Dendritic cell treated with granulocyte-macrophage colony-stimulating factor and Interleukin-4, amounts not matched to agents 40 ng/mL and 50 ng/mL, for 4 days (primary cell): ENCODE results near the gene RER1.

Experiments
- H3K27ac Mint-ChIP-seq: one replicate; pipeline ENCODE4 v1.8.0; 2022; ENCODE audit warnings: mild to moderate bottlenecking, mixed read lengths
- H3K27me3 Mint-ChIP-seq: one replicate; pipeline ENCODE4 v1.8.0; 2022; ENCODE audit warnings: mild to moderate bottlenecking, mixed read lengths
- H3K36me3 Mint-ChIP-seq: one replicate; pipeline ENCODE4 v1.8.0; 2022; ENCODE audit warnings: low read depth, mixed read lengths
- H3K4me1 Mint-ChIP-seq: one replicate; pipeline ENCODE4 v1.8.0; 2022; ENCODE audit warnings: low read depth, mixed read lengths
- H3K4me3 Mint-ChIP-seq: one replicate; pipeline ENCODE4 v1.8.0; 2022; ENCODE audit warnings: mild to moderate bottlenecking, moderate library complexity, mixed read lengths
- H3K9me3 Mint-ChIP-seq: one replicate; pipeline ENCODE4 v1.8.0; 2022; ENCODE audit warnings: mixed read lengths
- intact Hi-C: fragments of 100-400 bp; cut with micrococcal nuclease; formaldehyde crosslinking; loops from one replicate; pipeline ENCODE4 v1.15.0; 2022

RER1 gene, protein sequence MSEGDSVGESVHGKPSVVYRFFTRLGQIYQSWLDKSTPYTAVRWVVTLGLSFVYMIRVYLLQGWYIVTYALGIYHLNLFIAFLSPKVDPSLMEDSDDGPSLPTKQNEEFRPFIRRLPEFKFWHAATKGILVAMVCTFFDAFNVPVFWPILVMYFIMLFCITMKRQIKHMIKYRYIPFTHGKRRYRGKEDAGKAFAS

GRCh38 chr1:2391041-2391930 is at the start of gene RER1, which contains the start of gene MORN1:
Gene RER1, plus strand, starts transcription at chr1:2391841. Its CDS starts 3,950 bp downstream, at chr1:2395791.
Gene MORN1, minus strand, starts transcription at chr1:2391554. Its CDS starts 21 bp downstream, at chr1:2391533.
- peak within 1 kb of the TSS; percentile 65 for H3K27ac Mint-ChIP-seq

GRCh38 chr1:2342384-2343022 is 49.1 kb upstream of the RER1 start:
- H3K4me1 Mint-ChIP-seq: peaks cover 5% of the 10 kb centered on the region
- peaks cover 23% of the 10 kb centered on the region for H3K27me3 Mint-ChIP-seq
- intact Hi-C loops: no loop called here
- H3K9me3 Mint-ChIP-seq: no peaks in the 10 kb centered on the region
- no peak overlapping the region for H3K27ac Mint-ChIP-seq
- no peak overlapping the region for H3K4me3 Mint-ChIP-seq
- no peaks in the 10 kb centered on the region for H3K36me3 Mint-ChIP-seq

More at GRCh38 chr1:2391041-2391930, at the start of gene RER1, which contains the start of gene MORN1:
- peak within 1 kb of the TSS; percentile 81 for H3K4me3 Mint-ChIP-seq
- intact Hi-C loops: no loop called here
- H3K9me3 Mint-ChIP-seq: no peaks in the 10 kb centered on the region
- H3K36me3 Mint-ChIP-seq: peaks cover 55% of the 10 kb centered on the region
- H3K4me1 Mint-ChIP-seq: peaks cover 48% of the 10 kb centered on the region
- H3K27me3 Mint-ChIP-seq: no peaks in the 10 kb centered on the region

DNA sequence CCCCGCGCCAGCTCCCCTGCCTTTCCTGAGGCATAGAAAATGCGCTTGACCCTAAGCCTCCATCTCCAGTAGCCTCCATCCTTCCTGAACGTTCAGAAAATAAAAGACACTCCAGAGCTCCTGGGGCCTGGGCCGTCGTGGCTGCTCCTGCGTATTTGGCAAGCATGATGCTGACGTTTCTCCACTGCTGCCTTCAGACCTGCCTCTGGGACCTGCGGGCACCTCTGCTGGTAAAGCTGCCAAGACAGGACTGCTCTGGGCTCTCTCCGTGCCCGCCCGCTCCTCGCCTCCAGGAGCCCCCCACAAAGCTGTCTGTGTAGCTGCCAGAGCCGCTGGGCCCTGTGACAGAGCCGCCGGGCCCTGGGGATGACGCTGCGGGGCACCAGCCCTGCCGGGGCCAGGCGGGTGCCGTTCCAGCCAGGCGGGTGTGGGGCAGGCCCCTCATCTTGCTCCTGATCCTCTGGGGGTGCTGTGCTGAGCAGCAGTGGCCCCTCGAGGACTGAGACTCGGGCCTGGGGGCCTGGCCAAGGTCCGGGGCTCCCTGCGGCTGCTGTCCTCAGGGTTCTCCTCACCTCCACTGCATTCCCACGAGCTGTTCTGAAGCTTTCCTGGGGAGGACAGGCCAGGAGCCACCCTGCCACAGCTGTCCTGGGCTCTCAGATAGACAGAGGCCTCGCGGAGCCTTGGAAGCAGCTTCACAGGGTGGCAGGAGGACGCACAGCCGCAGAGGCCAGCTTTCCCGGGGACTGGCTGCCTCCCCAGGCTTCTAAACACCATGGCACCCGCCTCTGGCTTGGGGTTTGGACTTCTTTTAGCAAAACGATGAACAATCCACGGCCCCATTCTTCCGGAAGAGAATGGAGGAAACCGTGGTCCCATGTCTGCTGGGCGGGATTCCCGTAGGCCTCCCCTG is 48.4 kb upstream of the RER1 start:
- Mint-ChIP-seq H3K4me3 (no peak overlapping the region), H3K4me1 (peaks cover 5% of the 10 kb centered on the region), H3K36me3 (no peaks in the 10 kb centered on the region), H3K27ac (no peak overlapping the region), H3K27me3 (peaks cover 19% of the 10 kb centered on the region), H3K9me3 (no peaks in the 10 kb centered on the region)
- intact Hi-C loops: no loop called here

DNA sequence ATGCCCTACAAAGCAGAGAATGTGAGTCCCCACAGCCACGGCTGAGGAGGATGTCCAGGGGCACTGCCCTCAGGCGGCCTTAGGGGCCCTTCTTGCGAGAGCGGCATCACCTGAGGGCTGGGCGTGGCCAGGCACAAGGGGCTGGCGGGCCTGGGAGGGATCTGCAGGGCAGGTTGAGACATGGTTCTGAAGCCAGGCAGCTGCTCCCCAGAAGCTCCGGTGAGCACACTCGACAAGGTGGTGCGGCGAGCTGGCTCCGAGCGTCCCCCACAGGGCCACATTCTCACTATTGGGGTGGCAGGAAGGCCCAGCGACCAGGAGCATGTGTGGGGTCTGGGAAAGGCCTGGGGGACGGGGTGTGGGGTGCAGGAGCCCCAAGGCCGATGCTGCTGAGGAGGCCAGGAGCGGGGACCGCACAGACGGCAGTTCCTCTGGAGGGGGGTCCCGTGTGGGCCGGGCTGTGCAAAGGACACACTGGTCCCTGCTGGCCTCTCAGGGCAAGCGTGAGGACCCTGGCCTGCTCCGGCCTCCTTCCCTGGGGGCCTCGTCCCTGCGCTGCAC is 47.4 kb upstream of the RER1 start:
- H3K4me1 Mint-ChIP-seq: peaks cover 5% of the 10 kb centered on the region
- H3K27me3 Mint-ChIP-seq: peaks cover 10% of the 10 kb centered on the region
- H3K4me3 Mint-ChIP-seq: no peak overlapping the region
- no peaks in the 10 kb centered on the region for H3K9me3 Mint-ChIP-seq
- H3K36me3 Mint-ChIP-seq: no peaks in the 10 kb centered on the region
- intact Hi-C loops: no loop called here
- H3K27ac Mint-ChIP-seq: no peak overlapping the region

- intact Hi-C loops: no loop called here
- H3K27ac Mint-ChIP-seq: no peak overlapping the region
- H3K4me3 Mint-ChIP-seq: no peak overlapping the region
Measured at GRCh38 chr1:2344744-2345296, 46.8 kb upstream of the RER1 start.

GRCh38 chr1:2345297-2346075 is 46.2 kb upstream of the RER1 start:
- H3K27me3 Mint-ChIP-seq: peaks cover 4% of the 10 kb centered on the region
- intact Hi-C loops: no loop called here
- H3K27ac Mint-ChIP-seq: no peak overlapping the region
- no peaks in the 10 kb centered on the region for H3K4me1 Mint-ChIP-seq
- no peak overlapping the region for H3K4me3 Mint-ChIP-seq
- no peaks in the 10 kb centered on the region for H3K36me3 Mint-ChIP-seq
- no peaks in the 10 kb centered on the region for H3K9me3 Mint-ChIP-seq

More at GRCh38 chr1:2344744-2345296, 46.8 kb upstream of the RER1 start:
- Mint-ChIP-seq H3K4me1 (peaks cover 5% of the 10 kb centered on the region), H3K27me3 (peaks cover 6% of the 10 kb centered on the region), H3K9me3 (no peaks in the 10 kb centered on the region), H3K36me3 (no peaks in the 10 kb centered on the region)

DNA sequence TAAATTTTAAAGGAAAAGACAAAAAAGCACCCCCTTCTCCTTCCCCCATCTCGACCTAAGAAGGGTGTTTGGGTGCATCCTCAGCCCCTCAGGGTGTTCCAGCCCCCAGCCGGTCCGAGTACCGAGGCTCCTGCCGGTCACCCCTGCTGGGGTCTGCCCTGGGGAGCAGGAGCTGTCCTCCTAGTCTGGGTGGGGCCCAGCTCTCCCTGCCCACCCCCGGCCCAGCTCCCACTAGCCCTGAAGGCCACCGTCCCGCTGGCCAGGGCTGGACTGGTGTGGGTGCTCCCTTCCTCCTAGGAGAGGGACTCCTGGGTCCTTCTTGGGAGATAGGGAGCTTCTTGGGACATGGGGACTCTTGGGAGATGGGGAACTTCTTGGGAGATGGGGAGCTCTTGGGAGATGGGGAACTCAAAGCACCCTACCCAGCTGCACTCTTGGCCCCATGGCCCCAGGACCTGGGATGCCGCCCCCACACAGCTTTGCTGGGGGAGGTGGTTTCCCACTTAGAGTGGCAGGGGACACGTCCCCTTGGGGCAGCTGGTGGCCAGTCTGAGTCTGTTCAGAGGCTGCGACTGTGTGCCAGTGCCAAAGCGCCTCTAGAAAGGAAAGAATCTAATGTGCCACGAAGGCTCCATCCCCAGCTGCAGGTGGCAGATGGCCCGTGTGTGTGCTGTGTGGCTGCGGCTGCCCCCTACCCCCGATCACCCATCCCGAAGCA is 44.8 kb upstream of the RER1 start:
- no peak overlapping the region for H3K27ac Mint-ChIP-seq
- H3K4me3 Mint-ChIP-seq: no peak overlapping the region
- H3K27me3 Mint-ChIP-seq: peaks cover 4% of the 10 kb centered on the region
- no peaks in the 10 kb centered on the region for H3K36me3 Mint-ChIP-seq
- H3K9me3 Mint-ChIP-seq: no peaks in the 10 kb centered on the region
- intact Hi-C loops: no loop called here
- no peaks in the 10 kb centered on the region for H3K4me1 Mint-ChIP-seq

DNA sequence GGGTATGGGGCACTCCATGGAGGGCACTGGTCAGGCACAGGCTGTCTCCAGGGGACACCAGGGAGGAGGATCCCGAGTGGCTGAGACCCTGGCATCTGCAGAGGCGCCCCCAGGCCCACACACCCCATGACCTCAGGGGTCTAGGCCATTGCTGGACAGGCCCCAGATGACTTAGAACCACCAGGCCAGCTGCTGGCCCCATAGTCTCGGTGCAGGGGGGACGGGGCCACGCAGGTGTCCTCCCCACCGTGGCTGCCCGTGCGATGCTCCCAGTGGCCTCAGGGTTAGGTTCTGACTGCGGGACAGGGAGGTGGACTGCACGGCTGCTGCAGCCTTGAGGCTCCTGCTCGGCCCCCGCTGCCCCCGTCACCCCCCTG is 44.2 kb upstream of the RER1 start:
- Mint-ChIP-seq H3K27me3 (peaks cover 6% of the 10 kb centered on the region), H3K4me3 (no peak overlapping the region), H3K36me3 (no peaks in the 10 kb centered on the region), H3K27ac (no peak overlapping the region), H3K4me1 (no peaks in the 10 kb centered on the region), H3K9me3 (no peaks in the 10 kb centered on the region)
- intact Hi-C loops: no loop called here

DNA sequence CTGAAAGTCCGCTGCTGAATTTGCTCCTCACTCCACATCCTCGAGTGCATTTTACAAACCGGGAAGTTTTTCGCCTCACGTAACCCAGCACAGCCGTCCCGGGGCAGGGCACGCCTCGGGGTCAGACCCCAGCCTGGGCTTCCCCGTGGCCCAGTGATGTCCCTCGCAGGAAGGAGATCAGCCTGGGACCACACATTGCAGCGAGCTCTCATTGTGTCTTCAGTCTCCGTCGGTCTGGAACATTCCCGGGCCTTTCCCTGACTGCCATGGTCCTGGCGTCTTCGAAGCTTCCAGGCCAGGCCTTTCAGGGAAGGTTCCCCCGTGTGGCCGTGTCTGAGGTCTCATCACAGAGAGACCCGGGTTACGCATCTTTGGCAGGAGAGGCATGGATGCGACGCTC is 43.7 kb upstream of the RER1 start:
- Mint-ChIP-seq H3K36me3 (no peaks in the 10 kb centered on the region), H3K4me3 (no peak overlapping the region), H3K27me3 (peaks cover 8% of the 10 kb centered on the region), H3K27ac (no peak overlapping the region), H3K4me1 (no peaks in the 10 kb centered on the region), H3K9me3 (no peaks in the 10 kb centered on the region)
- intact Hi-C loops: no loop called here

DNA sequence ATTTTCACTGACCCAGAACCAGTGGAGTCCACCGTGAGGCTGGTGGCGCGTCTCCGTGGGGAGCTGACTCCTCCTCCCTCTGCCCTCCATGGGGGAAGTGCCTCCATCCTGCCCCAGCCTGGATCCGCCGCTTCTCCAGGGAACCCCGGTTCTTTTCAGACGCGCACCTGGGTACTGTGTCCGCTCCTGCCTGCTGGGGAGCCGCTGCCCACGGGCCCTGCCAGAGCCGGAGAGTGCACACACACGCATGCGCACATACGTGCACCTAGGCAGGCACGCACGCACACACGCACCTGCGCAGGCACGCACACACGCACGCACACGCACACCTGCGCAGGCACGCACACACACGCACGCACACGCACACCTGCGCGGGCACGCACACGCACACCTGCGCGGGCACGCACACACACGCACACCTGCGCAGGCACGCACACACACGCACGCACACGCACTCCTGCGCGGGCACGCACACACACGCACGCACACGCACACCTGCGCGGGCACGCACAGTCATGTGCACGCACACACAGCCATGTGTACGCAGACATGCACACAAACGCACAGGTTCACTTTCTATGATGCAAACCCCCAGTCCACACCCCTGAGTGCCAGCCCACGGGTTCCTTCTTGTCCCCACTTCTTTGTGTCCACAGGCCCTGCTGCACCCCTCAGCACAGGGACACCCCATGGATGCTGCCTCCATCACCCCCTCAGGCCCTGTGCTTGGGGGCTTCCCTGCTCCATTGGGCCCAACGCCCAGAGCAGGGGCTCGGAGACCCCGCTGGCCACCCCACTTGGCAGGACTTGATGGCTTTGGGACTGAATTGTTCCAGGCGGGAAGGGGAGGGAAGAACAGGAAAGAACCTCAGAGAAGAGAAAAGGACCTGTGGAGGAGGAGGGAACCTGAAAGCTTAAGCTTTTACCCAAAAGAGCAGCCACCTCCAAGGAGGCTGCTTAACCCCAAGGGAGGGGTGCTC is 43.0 kb upstream of the RER1 start:
- H3K4me3 Mint-ChIP-seq: no peak overlapping the region
- H3K9me3 Mint-ChIP-seq: no peaks in the 10 kb centered on the region
- H3K36me3 Mint-ChIP-seq: no peaks in the 10 kb centered on the region
- peaks cover 8% of the 10 kb centered on the region for H3K27me3 Mint-ChIP-seq
- H3K27ac Mint-ChIP-seq: no peak overlapping the region
- intact Hi-C loops: no loop called here
- no peaks in the 10 kb centered on the region for H3K4me1 Mint-ChIP-seq

GRCh38 chr1:2349806-2350205 is 41.8 kb upstream of the RER1 start:
- Mint-ChIP-seq H3K9me3 (no peaks in the 10 kb centered on the region), H3K27me3 (peaks cover 8% of the 10 kb centered on the region), H3K36me3 (no peaks in the 10 kb centered on the region), H3K4me1 (no peaks in the 10 kb centered on the region), H3K27ac (no peak overlapping the region), H3K4me3 (no peak overlapping the region)
- intact Hi-C loops: no loop called here
